Progenitor cell of endocrine pancreas (in vitro differentiated cells): ENCODE data around the gene GAGE12H. TPM values are rescaled to one million over a fixed set of nuclear protein-coding genes. Genes with fewer than 3 reads are reported as not detected.
"Not testable (repeated sequence)": the region's sequence is repeated elsewhere in the genome, so short reads cannot be mapped to it uniquely, and the experiment has no call there.

Experiments used
- DNase-seq: peaks from one replicate; pipeline ENCODE4 v3.0.0; 2021; ENCODE audit warnings: low spot score; ENCODE audit not compliant: unreplicated experiment
- H3K27ac Mint-ChIP-seq: 2 replicates; pipeline ENCODE4 v1.8.0; 2021; ENCODE audit warnings: mild to moderate bottlenecking, moderate library complexity, mixed read lengths
- H3K27me3 Mint-ChIP-seq: 2 replicates; pipeline ENCODE4 v1.8.0; 2021; ENCODE audit warnings: mixed read lengths
- H3K36me3 Mint-ChIP-seq: 2 replicates; pipeline ENCODE4 v1.8.0; 2022; ENCODE audit warnings: mixed read lengths; ENCODE audit not compliant: insufficient read depth
- H3K4me1 Mint-ChIP-seq: 2 replicates; pipeline ENCODE4 v1.8.0; 2021; ENCODE audit warnings: low read depth, mixed read lengths
- H3K4me3 Mint-ChIP-seq: 2 replicates; pipeline ENCODE4 v1.8.0; 2021; ENCODE audit warnings: low read depth, mild to moderate bottlenecking, moderate library complexity, mixed read lengths
- H3K9me3 Mint-ChIP-seq: 2 replicates; pipeline ENCODE4 v1.8.0; 2021; ENCODE audit warnings: low read depth, mixed read lengths
- long read RNA-seq: library from polyadenylated mRNA; unstranded; transcript quantifications from one replicate; pipeline ENCODE4 v2.0.0, GENCODE V29; 2020
- total RNA-seq: library from RNA; stranded (reverse); gene quantifications from 2 replicates; pipeline ENCODE4 v1.2.1, GENCODE V29; 2021

The GAGE12H gene, protein sequence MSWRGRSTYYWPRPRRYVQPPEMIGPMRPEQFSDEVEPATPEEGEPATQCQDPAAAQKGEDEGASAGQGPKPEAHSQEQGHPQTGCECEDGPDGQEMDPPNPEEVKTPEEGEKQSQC
- total RNA-seq, result not detected in 2 replicates
- long read RNA-seq, result 0 reads

DNA sequence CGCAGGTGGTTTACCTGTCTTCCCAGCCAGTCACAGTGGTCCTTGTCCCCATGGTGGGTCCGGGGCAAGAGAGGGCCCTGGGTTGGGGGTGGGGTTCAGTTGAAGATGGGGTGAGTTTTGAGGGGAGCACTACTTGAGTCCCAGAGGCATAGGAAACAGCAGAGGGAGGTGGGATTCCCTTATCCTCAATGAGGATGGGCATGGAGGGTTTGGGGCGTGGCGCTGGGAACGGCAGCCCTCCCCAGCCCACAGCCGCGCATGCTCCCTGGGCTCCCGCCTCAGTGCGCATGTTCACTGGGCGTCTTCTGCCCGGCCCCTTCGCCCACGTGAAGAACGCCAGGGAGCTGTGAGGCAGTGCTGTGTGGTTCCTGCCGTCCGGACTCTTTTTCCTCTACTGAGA, at the start of gene GAGE12H:
Gene GAGE12H, plus strand, starts transcription at position 301 of the 400 bp plus-strand sequence. CDS start 1,155 bp downstream, outside the sequence.
- not testable (repeated sequence) for H3K4me3 Mint-ChIP-seq, DNase-seq, H3K27ac Mint-ChIP-seq, H3K27me3 Mint-ChIP-seq, H3K4me1 Mint-ChIP-seq, H3K36me3 Mint-ChIP-seq, H3K9me3 Mint-ChIP-seq

DNA sequence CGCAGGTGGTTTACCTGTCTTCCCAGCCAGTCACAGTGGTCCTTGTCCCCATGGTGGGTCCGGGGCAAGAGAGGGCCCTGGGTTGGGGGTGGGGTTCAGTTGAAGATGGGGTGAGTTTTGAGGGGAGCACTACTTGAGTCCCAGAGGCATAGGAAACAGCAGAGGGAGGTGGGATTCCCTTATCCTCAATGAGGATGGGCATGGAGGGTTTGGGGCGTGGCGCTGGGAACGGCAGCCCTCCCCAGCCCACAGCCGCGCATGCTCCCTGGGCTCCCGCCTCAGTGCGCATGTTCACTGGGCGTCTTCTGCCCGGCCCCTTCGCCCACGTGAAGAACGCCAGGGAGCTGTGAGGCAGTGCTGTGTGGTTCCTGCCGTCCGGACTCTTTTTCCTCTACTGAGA, 47.9 kb upstream of the GAGE12H start, which contains the start of gene GAGE12C:
Gene GAGE12C, plus strand, starts transcription at position 301 of the 400 bp plus-strand sequence. CDS start 1,155 bp downstream, outside the sequence.
- H3K27me3 Mint-ChIP-seq, H3K9me3 Mint-ChIP-seq, H3K4me3 Mint-ChIP-seq, H3K36me3 Mint-ChIP-seq, DNase-seq, H3K4me1 Mint-ChIP-seq, H3K27ac Mint-ChIP-seq: not testable (repeated sequence)

DNA sequence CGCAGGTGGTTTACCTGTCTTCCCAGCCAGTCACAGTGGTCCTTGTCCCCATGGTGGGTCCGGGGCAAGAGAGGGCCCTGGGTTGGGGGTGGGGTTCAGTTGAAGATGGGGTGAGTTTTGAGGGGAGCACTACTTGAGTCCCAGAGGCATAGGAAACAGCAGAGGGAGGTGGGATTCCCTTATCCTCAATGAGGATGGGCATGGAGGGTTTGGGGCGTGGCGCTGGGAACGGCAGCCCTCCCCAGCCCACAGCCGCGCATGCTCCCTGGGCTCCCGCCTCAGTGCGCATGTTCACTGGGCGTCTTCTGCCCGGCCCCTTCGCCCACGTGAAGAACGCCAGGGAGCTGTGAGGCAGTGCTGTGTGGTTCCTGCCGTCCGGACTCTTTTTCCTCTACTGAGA, 38.3 kb upstream of the GAGE12H start, which contains the start of gene GAGE12D:
Gene GAGE12D, plus strand, starts transcription at position 301 of the 400 bp plus-strand sequence. CDS start 1,155 bp downstream, outside the sequence.
- H3K4me3 Mint-ChIP-seq, DNase-seq, H3K9me3 Mint-ChIP-seq, H3K27me3 Mint-ChIP-seq, H3K4me1 Mint-ChIP-seq, H3K36me3 Mint-ChIP-seq, H3K27ac Mint-ChIP-seq: not testable (repeated sequence)

DNA sequence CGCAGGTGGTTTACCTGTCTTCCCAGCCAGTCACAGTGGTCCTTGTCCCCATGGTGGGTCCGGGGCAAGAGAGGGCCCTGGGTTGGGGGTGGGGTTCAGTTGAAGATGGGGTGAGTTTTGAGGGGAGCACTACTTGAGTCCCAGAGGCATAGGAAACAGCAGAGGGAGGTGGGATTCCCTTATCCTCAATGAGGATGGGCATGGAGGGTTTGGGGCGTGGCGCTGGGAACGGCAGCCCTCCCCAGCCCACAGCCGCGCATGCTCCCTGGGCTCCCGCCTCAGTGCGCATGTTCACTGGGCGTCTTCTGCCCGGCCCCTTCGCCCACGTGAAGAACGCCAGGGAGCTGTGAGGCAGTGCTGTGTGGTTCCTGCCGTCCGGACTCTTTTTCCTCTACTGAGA, 28.8 kb upstream of the GAGE12H start, which contains the start of gene GAGE12E:
Gene GAGE12E, plus strand, starts transcription at position 301 of the 400 bp plus-strand sequence. CDS start 1,155 bp downstream, outside the sequence.
- H3K36me3 Mint-ChIP-seq, H3K27me3 Mint-ChIP-seq, H3K4me3 Mint-ChIP-seq, H3K9me3 Mint-ChIP-seq, H3K27ac Mint-ChIP-seq, DNase-seq, H3K4me1 Mint-ChIP-seq: not testable (repeated sequence)

DNA sequence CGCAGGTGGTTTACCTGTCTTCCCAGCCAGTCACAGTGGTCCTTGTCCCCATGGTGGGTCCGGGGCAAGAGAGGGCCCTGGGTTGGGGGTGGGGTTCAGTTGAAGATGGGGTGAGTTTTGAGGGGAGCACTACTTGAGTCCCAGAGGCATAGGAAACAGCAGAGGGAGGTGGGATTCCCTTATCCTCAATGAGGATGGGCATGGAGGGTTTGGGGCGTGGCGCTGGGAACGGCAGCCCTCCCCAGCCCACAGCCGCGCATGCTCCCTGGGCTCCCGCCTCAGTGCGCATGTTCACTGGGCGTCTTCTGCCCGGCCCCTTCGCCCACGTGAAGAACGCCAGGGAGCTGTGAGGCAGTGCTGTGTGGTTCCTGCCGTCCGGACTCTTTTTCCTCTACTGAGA, 19.2 kb upstream of the GAGE12H start, which contains the start of gene GAGE12F:
Gene GAGE12F, plus strand, starts transcription at position 301 of the 400 bp plus-strand sequence. CDS start 1,155 bp downstream, outside the sequence.
- not testable (repeated sequence) for H3K27me3 Mint-ChIP-seq, H3K9me3 Mint-ChIP-seq, H3K4me1 Mint-ChIP-seq, DNase-seq, H3K4me3 Mint-ChIP-seq, H3K27ac Mint-ChIP-seq, H3K36me3 Mint-ChIP-seq

- DNase-seq, H3K9me3 Mint-ChIP-seq, H3K27me3 Mint-ChIP-seq, H3K4me1 Mint-ChIP-seq, H3K27ac Mint-ChIP-seq, H3K4me3 Mint-ChIP-seq, H3K36me3 Mint-ChIP-seq: not testable (repeated sequence)
Measured at GRCh38 chrX:49568728-49569127, 11.0 kb upstream of the GAGE12H start.

- not testable (repeated sequence) for H3K9me3 Mint-ChIP-seq, H3K27ac Mint-ChIP-seq, DNase-seq, H3K27me3 Mint-ChIP-seq, H3K36me3 Mint-ChIP-seq, H3K4me1 Mint-ChIP-seq, H3K4me3 Mint-ChIP-seq
Measured at GRCh38 chrX:49569152-49569551, 10.6 kb upstream of the GAGE12H start.

DNA sequence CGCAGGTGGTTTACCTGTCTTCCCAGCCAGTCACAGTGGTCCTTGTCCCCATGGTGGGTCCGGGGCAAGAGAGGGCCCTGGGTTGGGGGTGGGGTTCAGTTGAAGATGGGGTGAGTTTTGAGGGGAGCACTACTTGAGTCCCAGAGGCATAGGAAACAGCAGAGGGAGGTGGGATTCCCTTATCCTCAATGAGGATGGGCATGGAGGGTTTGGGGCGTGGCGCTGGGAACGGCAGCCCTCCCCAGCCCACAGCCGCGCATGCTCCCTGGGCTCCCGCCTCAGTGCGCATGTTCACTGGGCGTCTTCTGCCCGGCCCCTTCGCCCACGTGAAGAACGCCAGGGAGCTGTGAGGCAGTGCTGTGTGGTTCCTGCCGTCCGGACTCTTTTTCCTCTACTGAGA, 9.6 kb upstream of the GAGE12H start, which contains the start of gene GAGE12G:
Gene GAGE12G, plus strand, starts transcription at position 301 of the 400 bp plus-strand sequence. CDS start 1,155 bp downstream, outside the sequence.
- H3K36me3 Mint-ChIP-seq, H3K4me1 Mint-ChIP-seq, H3K4me3 Mint-ChIP-seq, H3K9me3 Mint-ChIP-seq, DNase-seq, H3K27me3 Mint-ChIP-seq, H3K27ac Mint-ChIP-seq: not testable (repeated sequence)

GRCh38 chrX:49589196-49589595, 9.4 kb downstream of the GAGE12H start, which contains the start of gene GAGE2A:
Gene GAGE2A, plus strand, starts transcription at chrX:49589496. Its CDS starts 1,155 bp downstream, at chrX:49590651.
- H3K27me3 Mint-ChIP-seq, H3K4me3 Mint-ChIP-seq, H3K27ac Mint-ChIP-seq, H3K4me1 Mint-ChIP-seq, H3K9me3 Mint-ChIP-seq, DNase-seq, H3K36me3 Mint-ChIP-seq: not testable (repeated sequence)

DNA sequence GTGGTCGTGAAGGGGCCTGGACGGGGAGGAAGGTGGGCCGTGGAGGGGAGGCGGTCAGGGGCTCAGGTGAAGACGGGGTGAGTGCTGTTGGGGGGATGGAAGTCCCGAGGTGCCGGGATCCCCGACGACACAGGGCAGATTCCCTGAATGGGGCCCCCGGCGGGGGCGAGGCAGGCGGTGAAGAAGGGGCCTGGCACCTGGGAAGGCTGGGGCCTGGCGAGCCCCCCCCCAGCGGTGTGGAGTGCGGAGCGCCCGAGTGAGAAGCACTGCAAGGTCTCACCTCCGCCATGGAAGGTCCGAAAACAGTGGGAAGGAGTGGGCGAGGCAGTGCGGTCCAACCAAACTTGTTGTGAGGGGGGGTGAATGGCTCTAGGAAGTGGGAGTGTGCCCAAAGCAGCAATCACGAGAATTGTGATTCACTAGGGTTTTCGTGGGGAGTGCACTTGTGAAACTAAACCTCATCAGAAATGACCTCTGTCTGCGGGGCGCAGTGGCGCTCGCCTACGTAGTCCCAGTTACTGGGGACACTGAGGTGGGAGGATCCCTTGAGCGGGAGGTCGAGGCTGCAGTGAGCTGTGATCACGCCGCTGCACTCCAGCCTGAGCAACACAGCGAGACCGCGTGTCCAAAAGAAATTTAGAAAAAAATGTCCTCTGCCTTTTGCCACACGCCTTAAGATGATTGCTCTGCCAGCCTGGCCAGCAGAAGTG, 10.2 kb downstream of the GAGE12H start:
- not testable (repeated sequence) for H3K36me3 Mint-ChIP-seq, H3K4me1 Mint-ChIP-seq, H3K9me3 Mint-ChIP-seq, H3K4me3 Mint-ChIP-seq, H3K27ac Mint-ChIP-seq, H3K27me3 Mint-ChIP-seq
- peak; percentile 15 for DNase-seq

DNA sequence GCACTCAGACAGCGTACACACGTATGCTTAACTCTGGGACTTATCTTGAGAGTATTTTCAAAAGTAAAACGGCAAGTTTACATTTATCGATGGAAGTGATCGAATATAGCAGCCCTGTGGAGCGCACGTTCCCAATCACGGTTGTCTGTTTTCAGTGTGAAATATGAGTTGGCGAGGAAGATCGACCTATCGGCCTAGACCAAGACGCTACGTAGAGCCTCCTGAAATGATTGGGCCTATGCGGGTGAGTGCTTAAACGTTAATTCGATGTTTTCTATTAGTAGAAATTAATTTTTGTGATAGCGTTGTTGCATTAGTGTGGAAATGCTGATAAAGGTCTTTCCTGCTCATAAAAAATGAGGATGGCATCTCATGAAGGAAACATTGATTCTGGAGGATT, 10.7 kb downstream of the GAGE12H start:
- not testable (repeated sequence) for H3K4me3 Mint-ChIP-seq, H3K4me1 Mint-ChIP-seq, DNase-seq, H3K27me3 Mint-ChIP-seq, H3K9me3 Mint-ChIP-seq, H3K27ac Mint-ChIP-seq, H3K36me3 Mint-ChIP-seq

GRCh38 chrX:49598720-49599119, 19.0 kb downstream of the GAGE12H start, which contains the start of gene GAGE1:
Gene GAGE1, plus strand, starts transcription at chrX:49599020. Its CDS starts 1,155 bp downstream, at chrX:49600175.
- not testable (repeated sequence) for H3K27ac Mint-ChIP-seq, H3K9me3 Mint-ChIP-seq, H3K4me3 Mint-ChIP-seq, H3K4me1 Mint-ChIP-seq, DNase-seq, H3K36me3 Mint-ChIP-seq, H3K27me3 Mint-ChIP-seq
